Activated effector memory CD4-positive, alpha-beta T cell treated with Interleukin-2 at 50 U/mL for 16 hours (primary cell): ENCODE measurements around the gene SFTPB.
"Not testable (repeated sequence)": the region's sequence is repeated elsewhere in the genome, so short reads cannot be mapped to it uniquely, and the experiment has no call there.

Experiments used
- DNase-seq: peaks from one replicate; pipeline ENCODE4 v3.0.0-alpha.2; 2020

Gene SFTPB

GRCh38 chr2:85668009-85668856 lies at the start of gene SFTPB:
Gene SFTPB (minus strand): TSS chr2:85668199. CDS start chr2:85668183, 16 bp downstream.
- no peak for DNase-seq

GRCh38 chr2:85717308-85718008 lies 49.5 kb upstream of the SFTPB start:
- DNase-seq = no peak

DNA sequence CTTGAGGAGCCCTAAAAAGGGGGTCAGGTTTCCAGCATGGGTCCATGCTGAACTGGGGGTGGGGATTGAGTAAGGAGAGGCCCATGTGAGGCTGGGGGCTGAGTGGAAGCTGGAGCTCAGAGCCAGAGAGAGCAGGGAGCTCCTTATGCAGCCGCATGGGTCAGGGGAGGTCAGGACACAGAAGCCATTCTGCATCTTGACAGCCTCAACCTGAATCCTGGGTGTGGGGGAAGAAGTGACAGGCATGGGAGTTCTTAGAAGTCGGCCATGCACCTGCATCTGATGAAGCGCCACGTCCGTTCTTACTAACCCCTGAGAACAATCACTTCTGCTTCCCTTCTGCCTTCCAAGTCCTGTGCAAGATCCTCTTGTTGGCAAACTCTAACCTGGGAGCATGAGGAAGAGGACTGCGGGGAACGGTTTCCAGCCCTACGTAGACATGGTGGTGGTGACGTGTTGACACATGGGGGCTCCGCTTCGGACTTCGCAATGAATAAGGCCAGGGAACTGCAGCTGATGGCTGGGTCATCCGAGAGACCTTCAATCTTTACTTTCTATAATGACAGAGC lies 48.4 kb upstream of the SFTPB start:
- DNase-seq = no peak

DNA sequence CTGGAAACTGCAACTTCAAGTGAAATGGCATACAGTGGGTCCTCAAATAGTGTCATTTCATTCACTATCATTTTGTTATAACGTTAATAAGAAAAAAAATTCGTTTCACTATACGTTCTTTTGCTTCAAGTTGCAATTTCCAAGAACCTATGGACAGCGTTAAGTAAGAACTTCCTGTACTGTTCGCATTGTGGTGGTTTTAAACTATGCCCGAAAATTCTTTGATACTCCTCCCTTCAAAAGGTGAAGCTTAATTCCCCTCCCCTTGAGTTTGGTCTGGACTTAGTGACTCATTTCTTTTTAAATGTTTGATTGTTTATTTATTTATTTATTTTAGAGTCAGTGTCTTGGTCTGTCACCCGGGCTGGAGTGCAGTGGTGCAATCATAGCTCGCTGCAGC lies 46.8 kb upstream of the SFTPB start:
- DNase-seq = no peak

DNA sequence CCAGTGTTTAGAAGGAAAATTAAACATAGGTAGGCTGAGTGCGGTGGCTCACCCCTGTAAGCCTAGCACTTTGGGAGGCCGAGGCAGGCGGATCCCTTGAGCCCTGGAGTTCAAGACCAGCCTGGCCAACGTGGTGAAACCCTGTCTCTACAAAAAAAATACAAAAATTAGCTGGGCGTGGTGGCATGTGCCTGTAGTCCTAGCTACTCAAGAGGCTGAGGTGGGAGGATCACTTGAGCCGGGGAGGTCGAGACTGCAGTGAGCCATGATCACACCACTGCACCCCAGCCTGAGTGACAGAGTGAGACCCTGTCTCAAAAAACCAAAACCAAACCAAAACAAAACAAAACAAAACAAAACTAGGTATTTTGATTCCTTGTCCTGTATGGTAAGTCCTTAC lies 46.4 kb upstream of the SFTPB start:
- not testable (repeated sequence) for DNase-seq

DNA sequence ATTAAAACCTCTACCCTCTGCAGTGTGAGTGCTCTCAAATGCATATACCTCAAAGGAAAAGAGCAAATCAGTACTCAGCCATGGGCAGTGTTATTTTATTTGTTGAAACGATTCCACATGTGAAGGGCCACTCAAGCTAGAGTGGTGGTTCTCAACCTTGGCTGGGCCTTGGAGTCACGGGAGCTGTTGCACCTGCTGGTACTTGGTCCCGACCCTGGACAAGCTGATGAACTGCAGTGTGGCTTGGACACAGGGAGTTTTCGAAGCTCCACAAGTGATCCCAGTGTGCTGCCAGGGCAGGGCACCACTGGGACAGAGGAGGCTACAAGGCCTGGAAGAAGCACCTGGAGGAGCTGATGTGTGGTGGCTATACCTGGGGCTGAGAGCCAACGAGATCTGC lies 45.8 kb upstream of the SFTPB start:
- DNase-seq = no peak

DNA sequence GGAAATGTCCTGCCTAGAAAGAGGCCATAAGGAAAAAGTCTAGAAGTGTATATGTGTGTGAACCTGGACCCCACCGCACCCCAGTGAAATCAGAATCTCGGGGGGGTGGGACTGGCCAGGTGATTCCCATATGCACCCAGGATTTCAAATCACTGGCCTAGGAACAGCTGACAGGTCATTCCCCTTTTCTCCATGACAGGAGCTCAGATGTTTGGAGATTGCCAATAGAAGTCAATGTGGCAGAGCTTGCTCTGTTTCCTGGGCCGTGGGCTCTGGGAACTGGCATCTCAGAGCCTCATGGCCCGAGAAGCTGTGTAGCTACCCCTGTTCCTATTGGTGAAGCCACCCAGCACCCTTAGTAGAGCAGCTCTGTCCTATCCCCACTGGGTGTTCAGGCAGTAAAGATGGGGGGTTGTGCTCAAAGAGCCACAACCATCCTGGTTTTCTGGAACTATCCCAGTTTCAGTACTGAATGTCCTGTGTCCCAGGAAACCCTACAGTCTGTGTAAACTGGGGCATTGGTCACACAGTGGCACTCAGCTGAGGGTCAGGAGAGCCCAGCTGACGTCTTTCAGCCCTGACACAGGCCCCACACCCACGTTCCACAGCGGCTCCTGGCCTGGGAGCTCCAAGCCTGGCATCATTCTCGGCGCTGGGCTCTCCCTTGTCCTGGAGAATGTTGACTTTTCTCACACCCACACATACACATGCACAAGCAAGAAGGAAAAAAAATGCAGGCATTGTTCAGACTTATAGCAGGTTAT lies 45.0 kb upstream of the SFTPB start:
- DNase-seq = no peak

- DNase-seq = no peak
Measured at GRCh38 chr2:85712336-85712735, 44.3 kb upstream of the SFTPB start.

DNA sequence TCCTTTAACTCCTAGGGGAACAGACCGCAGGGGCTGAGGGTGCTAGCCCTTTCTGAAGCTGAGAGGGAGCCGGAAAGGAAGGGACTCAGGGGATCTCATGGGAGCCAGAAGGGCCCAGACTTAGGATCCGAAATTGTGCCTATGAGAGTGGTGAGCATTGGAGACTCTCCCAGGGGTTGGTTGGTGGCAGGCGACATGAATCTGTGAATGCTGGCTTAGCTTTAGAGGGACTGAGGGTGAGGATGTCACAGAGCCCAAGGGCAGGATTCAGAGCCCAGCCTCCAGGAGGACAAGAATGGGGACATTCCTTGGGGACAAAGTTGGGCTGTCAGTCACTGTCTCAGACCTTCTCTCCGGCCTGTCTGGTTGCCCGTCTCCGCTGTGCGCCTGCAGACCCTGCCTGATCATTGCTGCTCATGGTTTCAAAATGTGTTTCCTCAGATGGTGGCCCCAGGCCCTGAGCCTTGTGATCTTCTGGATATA lies 43.6 kb upstream of the SFTPB start:
- DNase-seq = no peak

DNA sequence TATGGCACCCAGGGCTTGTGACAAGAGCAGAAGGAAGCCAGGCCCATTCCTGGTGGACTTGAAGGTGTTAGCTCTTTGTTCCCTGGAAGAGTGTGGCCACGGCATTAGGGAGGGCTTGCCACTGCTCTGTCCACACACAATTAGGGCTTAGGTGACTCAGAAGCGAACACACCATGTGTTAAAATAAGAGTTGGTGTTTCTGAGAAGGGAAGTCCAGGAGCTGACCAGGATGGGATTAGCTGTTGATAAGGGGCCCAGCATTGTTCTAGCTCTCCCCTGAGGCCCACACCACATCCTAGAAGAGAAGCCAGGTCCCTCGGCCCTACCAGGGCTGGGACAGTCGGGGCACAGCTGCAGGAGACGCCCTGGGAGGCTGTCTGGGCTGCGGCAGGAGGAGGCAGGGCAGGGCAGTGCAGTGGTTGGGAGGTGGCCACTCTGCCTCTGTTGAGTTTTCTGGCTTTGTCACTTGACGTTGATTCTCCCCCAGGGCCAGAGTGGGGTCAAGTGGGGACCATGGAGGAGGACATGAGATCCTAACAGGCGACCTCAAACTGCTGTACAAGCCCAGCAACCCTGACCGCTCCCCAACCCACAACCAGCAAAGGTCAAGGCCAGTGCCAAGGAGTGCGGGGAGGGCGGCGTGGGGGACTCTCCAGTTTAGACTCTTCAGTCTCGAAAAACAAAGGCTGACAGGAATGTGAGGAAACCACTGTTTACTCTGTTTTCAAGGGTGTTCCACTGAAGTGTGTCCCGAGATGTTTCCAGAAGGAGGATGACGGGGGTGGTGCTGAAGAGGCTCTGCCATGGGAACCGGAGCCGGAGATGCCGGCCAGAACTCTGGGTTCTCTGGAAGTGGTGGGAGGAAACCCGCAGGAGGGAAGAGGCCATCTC lies 42.9 kb upstream of the SFTPB start:
- no peak for DNase-seq

DNA sequence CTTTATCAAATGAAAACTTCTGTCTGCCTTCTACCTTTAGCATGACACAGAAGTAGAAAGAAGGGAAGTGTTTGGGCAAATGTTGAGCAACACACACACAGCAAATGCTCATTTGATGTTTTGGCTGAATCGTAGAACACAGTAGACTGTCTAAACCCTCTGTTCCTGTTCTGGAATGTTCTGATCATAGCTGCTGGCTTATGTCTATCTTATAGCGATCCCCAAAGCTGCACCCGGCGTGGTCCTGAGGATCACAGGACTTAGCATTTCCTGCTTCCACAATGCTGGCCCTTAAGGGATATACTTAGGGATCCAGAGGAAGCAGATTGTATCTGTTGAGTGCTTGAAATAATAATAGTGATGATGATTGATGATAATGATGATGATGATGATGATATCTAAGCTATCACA lies 41.4 kb upstream of the SFTPB start:
- DNase-seq = no peak

GRCh38 chr2:85708641-85709040 lies 40.6 kb upstream of the SFTPB start:
- no peak for DNase-seq

- DNase-seq = no peak
Measured at GRCh38 chr2:85707304-85707703, 39.3 kb upstream of the SFTPB start.

GRCh38 chr2:85706599-85707296 lies 38.7 kb upstream of the SFTPB start:
- no peak for DNase-seq

DNA sequence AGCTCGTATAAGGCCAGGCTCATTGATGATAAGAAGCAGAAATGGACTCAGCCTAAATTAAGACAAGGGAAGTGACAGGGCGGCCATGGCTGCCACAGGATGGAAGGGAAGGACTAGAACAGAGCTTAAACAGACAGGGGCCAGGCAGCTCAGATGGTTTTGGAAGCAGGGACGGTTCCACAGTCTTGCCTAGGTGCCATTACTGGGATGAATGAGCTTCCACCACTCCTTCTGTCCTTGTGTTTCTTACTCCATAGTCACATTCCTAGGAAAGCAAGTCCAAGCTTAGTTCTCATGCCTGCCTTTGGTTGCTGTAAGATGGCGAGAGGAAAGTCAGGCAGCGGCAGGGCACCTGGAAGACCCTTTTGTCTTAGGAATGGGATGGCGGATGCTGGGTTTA lies 38.1 kb upstream of the SFTPB start:
- DNase-seq = no peak

GRCh38 chr2:85705680-85706039 lies 37.7 kb upstream of the SFTPB start:
- DNase-seq = no peak

DNA sequence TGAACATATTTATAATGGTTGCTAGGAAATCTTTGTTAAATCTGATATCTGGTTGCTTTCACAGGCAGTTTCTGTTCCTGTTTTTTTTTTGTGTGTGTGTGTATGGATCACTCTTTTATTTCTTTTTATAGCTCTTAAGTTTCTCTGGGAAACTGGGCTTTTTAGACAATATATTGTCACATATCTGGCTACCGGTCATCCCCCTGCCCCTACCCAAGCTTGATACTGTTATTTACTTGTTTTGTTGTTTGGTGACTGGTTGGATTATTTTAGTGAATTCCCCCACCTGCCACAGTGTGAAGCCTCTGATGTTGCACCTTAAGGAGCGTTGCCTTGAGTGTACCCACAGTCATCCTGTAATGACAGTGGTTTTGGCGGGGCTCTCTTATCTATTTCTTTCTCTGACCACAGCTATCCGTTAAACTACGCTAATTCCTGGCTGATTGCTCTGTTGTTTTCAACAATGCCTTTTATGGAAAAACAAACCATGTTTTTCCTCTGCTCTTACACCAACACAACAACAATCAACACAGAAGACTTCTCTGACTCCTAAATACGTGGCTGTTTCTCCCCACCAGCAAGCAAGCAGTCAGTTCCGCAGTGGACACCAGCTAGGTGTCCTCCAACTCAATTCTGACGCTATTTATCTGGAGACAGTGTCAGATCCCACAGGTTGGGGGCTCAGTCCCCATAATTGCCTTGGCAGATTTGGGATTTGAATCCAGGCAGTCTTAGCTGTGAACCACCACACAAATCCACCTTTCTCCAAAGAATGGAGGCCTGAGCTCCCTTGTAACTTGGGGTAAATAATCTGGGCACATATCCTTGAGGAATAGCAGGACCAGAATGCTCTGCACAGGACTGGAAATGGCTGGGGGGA lies 37.0 kb upstream of the SFTPB start:
- DNase-seq = no peak

- DNase-seq = no peak
Measured at GRCh38 chr2:85704038-85704437, 36.0 kb upstream of the SFTPB start.

DNA sequence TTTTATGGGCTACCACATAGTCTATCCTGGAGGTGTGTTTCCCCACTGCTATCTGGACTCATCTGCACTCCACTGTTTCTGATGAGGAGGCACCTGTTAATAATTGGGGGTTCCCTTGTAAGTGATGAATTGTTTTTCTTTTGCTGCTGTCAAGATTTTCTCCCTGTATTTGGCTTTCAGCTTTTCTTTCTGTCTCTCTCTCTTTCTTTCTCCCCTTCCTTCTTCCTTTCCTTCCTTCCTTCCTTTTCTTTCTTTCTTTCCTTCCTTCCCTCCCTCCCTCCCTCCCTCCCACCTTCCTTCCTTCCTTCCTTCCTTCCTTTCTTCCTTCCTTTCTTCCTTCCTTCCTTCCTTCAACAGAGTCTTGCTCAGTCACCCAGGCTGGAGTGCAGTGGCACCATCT lies 35.3 kb upstream of the SFTPB start:
- no peak for DNase-seq

DNA sequence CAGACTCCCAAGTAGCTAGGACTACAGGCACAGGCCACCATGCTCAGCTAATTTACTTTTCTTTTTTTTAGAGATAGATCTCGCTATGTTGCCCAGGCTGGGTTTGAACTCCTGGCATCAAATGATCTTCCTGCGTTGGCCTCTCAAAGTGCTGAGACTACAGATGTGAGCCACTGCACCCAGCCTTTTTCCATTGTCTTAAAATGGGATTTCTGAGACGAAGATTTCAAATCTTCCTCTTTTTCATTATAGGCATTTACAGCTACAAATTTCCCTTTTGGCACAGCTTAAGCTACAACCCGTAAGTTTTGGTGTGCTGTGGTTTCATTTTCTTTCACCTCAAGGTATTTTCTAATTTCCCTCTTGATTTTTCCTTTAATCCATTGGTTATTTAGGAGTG lies 34.8 kb upstream of the SFTPB start:
- DNase-seq = no peak
